ENCODE measurements around the gene ARHGEF4. TPM values are rescaled to one million over a fixed set of nuclear protein-coding genes. Genes with fewer than 3 reads are reported as not detected.

The ARHGEF4 gene
- total RNA-seq, 1 experiment from 2014 or later: 4.0 TPM

DNA sequence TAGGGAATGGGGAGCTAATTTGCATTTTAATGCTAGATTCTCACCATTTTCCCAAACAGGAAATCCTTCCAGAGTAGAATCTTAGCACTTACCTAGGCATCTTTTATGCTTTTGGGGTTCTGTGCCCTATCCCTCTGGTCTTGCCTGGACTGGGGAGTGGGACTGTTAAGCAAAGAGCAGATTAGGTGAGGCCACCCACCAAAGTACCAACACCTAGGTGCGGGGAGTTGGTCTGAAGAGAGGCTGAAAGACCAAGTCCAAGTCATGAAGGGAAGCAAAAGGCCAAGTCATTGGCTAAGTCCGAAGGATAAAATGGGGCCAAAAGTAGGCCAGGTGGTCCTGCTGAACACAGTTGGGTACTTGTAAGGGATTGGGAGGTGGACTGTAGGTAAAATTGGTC lies 169.8 kb downstream of the ARHGEF4 start:
- no peak for DNase-seq (ENCODE audit: low read depth, low spot score)
- in situ Hi-C loops (cut with HindIII; ENCODE audit: low pct_unique_long_range_greater_than_20kb, low sequenced_read_pairs): no loop called here

DNA sequence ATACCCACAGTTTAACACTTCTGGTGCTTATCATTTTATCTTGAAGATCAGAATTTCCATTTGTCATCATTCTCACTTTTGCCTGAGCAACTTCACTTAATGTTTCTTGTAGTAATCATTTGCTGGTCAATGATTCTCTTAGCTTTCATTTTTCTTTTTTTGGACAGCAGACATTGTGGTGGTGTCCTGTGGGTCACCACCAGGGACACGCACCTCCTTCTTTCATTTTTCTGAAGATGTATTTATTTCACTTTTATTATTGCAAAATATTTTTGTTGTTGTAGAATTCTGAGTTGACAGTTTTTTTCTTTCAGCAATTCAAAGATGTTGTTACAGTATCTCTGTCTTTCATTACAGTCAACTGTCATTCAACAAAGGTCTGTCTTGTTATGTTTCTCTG lies 172.3 kb downstream of the ARHGEF4 start:
- in situ Hi-C loops (cut with HindIII; ENCODE audit: low pct_unique_long_range_greater_than_20kb, low sequenced_read_pairs): no loop called here
- DNase-seq (ENCODE audit: low read depth, low spot score): no peak

DNA sequence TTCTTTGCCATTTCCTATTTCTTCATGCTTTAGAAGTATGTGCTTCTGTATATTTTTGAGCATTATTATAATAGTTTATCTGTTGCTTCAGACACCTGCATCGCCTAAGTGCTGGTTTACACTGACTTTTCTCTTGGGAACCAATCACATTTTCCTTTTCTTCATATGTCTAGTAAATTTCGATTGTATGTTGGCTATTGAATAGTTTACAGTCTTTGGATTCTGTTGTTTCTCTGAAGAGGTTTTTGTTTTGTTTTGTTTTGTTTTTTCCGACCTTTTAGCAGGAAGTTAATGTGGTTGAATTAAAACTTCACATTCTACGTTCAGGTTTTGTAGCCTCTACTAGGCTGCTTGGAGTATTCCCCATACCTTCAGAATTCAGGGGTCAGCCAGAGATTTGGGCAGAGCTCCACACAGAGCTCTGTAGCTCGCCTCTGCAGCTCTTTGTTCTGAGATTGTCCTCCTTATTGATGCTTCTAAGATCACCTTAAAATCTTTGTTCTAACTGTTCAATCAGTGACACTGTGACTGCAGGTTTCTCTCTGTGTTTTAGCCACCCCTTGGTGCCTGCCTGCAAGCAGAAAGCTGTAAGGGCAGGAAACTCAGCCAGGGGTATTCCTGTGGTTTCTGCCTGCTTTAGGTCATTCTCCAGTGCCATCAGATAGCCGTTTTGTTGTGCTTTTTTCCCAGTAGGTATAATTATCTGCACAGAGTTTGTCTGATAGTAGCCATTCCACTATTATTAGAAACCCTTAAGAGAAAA lies 173.2 kb downstream of the ARHGEF4 start:
- in situ Hi-C loops (cut with HindIII; ENCODE audit: low pct_unique_long_range_greater_than_20kb, low sequenced_read_pairs): no loop called here
- no peak for DNase-seq (ENCODE audit: low read depth, low spot score)

DNA sequence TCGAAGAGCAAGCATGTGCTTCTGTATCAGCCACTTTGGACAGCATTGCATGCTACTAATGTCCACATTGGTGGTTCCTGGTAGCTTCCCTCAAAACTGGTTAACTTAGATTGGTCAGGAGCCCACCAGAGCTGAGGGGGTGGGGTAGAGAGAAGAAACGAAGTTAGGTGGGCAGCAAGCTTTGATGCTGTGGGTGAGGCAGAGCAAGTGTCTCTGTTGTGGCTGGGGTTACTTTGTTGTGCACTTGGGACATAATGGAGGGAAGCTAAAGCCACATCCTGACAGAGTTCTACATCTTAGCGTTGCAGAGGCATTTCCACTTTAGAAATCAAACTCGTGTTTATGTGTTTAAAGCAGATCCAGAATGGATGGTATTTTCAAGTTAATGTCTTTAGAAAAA lies 173.9 kb downstream of the ARHGEF4 start:
- DNase-seq (ENCODE audit: low read depth, low spot score): no peak
- in situ Hi-C loops (cut with HindIII; ENCODE audit: low pct_unique_long_range_greater_than_20kb, low sequenced_read_pairs): no loop called here

DNA sequence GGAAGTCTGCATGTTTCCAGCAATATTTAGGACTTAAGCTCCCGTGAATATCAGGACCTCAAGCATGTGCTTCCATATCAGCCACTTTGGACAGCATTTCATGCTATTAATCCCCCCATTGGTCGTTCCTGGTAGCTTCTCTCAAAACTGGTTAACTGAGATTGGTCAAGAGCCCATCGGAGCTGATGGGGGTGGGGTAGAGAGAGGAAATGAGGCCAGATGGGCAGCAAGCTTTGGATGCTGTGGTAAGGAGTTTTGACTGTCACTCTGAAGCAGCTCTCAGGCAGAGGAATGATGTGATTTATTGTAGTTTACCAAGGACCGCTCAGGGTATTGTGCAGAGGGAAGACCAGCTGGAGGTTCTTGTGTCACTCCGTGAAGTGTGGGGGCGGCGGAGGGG lies 174.8 kb downstream of the ARHGEF4 start:
- in situ Hi-C loops (cut with HindIII; ENCODE audit: low pct_unique_long_range_greater_than_20kb, low sequenced_read_pairs): no loop called here
- DNase-seq (ENCODE audit: low read depth, low spot score): no peak

DNA sequence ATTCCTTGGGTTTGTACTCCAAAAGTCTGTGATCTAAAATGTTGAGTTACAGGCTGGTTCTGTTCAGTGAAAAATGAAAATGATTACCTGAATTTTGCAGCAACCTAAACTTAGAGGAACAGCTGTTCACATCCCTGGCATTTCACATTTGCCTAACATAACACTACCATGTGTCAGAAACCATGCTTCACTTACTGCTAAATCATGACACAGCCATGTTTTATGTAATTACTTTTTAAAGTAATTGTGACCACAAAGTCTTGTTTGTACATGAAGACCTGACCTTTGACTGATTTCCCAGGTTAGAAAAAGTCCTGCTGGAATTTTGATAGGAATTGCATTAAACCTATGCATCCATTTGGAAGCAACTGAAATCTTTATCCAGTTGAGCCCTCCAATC lies 177.4 kb downstream of the ARHGEF4 start:
- no peak for DNase-seq (ENCODE audit: low read depth, low spot score)
- in situ Hi-C loops (cut with HindIII; ENCODE audit: low pct_unique_long_range_greater_than_20kb, low sequenced_read_pairs): no loop called here

DNA sequence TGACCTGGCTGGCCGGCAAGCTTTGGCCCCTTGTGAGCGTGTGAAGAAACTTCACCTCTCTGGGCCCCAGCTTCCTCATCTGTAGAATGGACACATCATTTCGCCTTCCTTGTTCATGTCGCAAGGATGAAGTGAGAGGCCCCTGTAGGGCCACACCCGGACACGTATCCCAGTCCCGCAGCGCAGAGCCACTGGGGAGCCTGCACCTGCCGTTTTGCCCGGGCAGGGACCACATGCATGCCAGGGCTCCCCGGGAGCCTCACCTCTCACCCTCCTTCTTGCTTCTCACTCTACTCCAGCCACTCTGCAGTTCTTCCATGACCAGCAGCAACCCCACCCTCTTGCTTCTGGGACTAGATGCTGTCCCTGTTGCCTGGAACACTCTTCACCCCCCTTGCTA lies 179.1 kb downstream of the ARHGEF4 start:
- in situ Hi-C loops (cut with HindIII; ENCODE audit: low pct_unique_long_range_greater_than_20kb, low sequenced_read_pairs): no loop called here
- DNase-seq (ENCODE audit: low read depth, low spot score): no peak

DNA sequence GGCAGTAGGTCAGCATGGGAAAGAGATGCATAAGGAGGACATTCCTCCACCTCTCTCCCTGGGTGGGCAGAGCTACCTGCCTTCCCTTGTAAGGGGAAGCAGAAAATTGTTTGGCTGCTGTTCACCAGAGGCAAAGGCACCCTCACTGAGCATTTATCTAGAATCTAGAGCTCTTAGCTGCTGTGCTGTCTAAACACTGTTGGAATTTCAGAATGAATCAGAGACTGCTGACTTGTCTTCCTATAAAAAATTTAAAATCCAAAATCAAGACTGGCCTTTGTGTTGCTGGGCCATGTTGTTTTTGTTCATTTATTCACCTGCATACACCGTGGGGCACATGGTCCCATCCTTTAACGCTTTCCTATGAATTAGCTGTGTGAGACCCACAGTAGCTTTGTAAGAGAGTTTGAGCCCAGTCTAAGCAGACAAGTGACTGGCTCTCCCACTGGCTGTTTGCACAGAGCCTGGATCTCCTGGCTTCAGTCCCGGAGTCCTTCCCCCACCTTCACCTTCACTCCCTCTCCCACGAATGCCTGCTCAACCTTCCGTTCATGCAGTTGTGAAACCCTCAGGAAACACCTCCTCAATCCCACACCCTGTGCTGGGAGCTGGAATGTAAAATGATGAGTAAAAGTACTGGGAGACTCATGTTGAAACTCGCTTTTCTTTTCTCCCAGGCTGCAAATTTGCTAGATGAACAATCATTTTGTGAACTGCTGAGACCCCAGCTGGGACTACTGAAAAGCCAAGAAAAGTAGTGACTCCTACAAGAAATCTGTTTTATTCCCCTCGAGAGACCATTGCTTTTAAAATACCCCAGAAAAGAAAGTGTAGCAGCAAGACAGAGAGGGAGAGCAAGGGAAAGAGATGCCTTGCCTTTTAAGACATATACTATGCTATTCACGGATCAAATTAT lies 180.4 kb downstream of the ARHGEF4 start:
- in situ Hi-C loops (cut with HindIII; ENCODE audit: low pct_unique_long_range_greater_than_20kb, low sequenced_read_pairs): no loop called here

DNA sequence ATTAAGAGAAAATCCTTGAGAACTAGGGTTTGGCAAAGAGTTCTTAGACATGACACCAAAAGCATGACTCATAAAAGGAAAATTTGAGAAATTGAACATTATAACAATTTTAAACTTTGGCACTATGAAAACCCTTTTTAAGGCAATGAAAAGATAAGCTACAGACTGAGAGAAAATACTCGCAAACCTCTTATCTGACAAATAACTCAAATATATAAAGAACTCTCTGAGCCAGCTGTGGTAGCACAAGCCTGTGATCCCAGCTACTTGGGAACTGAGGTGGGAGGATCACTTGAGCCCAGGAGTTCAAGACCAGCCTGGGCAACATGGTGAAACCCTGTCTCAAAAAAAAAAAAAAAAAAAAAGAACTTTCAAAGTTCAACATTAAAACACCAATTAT lies 186.0 kb downstream of the ARHGEF4 start:
- DNase-seq (ENCODE audit: low read depth, low spot score): no peak
- in situ Hi-C loops (cut with HindIII; ENCODE audit: low pct_unique_long_range_greater_than_20kb, low sequenced_read_pairs): no loop called here

More for the DNA sequence above, 180.4 kb downstream of the ARHGEF4 start:
- no peak for DNase-seq (ENCODE audit: low read depth, low spot score)

DNA sequence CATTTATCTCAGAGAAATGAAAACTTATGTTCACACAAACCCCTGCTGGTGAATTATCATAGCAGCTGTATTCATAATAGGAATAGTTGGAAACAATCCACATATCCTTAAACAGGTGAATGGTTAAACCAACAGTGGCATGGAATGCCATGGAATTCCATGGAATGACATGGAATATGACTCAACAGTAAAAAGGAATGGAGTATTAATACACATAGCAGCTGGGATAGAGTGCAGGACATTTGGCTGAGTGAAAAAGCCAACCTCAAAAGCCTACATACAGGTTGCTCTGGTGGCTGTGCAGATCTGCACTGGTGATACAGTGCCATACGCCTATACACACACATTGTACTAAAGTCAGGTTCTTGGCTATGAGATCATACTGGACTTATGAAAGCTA lies 187.0 kb downstream of the ARHGEF4 start:
- in situ Hi-C loops (cut with HindIII; ENCODE audit: low pct_unique_long_range_greater_than_20kb, low sequenced_read_pairs): no loop called here
- no peak for DNase-seq (ENCODE audit: low read depth, low spot score)

DNA sequence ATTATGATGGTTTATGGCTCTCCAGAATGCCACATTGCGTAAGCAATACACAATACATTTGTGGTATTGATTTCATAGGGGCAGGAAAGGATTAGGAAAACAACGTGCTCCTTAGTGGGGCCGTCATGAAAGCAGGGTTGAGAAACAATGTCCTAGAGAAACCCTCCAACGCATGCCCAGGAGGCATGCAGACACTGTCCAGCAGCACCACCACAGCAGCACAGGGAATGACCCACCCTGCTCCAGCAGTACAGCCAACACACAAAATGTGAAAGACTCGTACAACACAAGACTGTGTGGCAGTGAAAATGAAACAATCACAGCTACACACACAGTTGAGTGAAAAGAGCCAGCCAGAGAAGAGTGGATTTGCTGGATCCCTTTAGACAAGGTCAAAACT lies 190.2 kb downstream of the ARHGEF4 start:
- in situ Hi-C loops (cut with HindIII; ENCODE audit: low pct_unique_long_range_greater_than_20kb, low sequenced_read_pairs): no loop called here
- no peak for DNase-seq (ENCODE audit: low read depth, low spot score)

DNA sequence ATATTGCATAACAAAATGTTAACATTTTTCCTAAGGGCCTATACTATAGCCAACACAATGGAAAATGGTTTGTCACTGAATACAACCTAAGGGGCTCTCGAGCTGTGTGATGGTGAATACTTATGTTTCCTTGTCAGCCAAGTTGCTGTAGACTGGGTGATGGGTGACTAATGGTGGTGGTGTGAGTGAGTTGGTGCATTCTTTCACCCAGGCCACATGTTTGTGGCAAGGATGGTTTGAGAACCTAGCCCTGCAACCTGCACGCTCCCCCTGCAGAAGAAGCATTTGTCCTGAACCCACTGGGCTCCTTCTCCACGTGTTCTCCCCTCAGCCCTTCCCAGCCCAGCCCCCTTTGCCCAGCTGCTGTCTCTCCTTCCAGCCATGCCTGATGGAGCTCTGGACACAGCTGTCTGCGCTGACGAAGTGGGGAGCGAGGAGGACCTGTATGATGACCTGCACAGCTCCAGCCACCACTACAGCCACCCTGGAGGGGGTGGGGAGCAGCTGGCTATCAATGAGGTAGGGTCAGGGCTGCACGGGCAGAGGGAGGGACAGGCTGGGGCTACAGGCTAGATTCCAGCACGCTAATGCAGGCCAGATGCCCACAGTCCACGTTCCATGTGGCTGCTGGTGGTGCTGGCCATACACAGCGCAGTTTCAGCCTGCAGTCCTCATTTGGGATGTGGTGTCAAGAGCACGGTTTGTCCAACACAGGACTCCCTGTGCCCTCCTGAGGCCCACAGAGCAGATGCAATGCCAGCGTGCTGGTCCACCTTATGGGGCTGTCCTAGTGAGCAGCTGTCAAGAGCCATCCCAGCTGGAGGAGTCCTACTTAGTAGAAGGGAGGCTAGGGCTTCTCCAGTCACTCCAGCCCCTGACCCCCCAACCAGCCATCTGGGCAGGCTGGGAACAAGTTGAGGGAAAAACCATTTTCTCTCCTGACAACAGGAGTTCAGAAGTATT lies 191.1 kb downstream of the ARHGEF4 start:
- in situ Hi-C loops (cut with HindIII; ENCODE audit: low pct_unique_long_range_greater_than_20kb, low sequenced_read_pairs): no loop called here
- no peak for DNase-seq (ENCODE audit: low read depth, low spot score)

DNA sequence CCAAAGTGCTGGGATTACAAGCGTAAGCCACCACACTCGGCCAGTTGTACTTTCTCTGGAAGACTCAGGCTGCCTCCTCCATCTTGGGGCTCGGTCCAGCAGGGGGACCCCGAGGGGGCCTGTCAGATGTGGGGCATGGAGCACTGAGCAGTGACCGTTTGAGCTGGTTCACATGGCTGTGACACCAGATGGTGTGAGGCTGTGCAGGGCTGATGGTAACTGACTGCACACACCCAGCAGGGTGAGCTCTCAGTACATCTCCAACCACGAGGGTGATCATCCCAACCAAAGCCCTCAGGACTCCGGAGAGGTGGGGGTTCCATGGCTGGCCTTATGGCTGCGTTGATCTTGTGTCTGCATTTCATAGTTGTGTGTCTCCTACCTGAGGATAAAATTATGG lies 193.1 kb downstream of the ARHGEF4 start:
- in situ Hi-C loops (cut with HindIII; ENCODE audit: low pct_unique_long_range_greater_than_20kb, low sequenced_read_pairs): no loop called here
- no peak for DNase-seq (ENCODE audit: low read depth, low spot score)

DNA sequence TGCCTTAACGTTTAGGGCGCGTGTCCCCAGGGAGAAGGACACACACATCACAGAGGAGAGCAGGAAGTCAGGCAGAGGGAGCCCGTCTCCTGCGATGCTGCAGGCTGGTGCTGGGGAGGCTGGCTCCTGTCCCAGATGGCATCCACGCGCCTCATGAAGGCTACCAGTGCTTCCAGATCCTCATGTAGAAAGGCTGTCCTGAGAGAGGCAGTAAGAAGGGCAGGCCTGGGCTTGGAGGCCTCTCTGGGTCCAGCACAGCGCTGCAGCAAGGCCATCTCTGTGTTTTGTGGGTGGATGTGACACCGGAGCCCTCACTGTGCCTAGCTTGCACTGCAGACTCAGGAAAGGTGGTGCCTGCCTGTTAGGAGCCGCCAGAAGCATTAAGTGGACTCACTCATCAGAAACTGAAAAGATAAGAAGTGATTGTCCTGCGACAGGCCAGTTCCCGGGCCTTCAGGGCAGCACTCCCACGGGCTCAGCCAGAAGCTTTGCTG lies 193.8 kb downstream of the ARHGEF4 start:
- in situ Hi-C loops (cut with HindIII; ENCODE audit: low pct_unique_long_range_greater_than_20kb, low sequenced_read_pairs): no loop called here

DNA sequence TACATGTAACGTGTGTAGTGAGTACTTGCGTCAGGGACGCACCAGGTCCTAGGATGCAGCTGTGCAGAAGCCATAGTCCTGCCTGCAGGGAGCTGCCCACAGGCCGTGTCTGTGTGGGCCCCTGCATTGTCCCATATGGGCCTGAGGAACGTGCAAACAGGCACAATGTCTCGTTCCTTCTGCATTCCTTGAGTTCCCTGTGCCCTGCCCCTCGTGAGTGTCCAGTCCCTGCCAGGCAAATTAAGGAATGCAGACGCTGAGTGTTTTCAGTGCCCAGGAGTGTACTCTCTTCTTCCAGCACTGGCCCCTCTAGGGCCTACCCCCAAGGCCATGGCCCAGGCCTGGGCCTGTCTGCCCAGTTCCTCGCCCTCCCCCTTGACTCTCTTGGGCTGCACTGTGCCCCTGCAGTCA lies 194.7 kb downstream of the ARHGEF4 start:
- no peak for DNase-seq (ENCODE audit: low read depth, low spot score)
- in situ Hi-C loops (cut with HindIII; ENCODE audit: low pct_unique_long_range_greater_than_20kb, low sequenced_read_pairs): no loop called here

More for the DNA sequence above, 193.8 kb downstream of the ARHGEF4 start:
- DNase-seq (ENCODE audit: low read depth, low spot score): no peak

DNA sequence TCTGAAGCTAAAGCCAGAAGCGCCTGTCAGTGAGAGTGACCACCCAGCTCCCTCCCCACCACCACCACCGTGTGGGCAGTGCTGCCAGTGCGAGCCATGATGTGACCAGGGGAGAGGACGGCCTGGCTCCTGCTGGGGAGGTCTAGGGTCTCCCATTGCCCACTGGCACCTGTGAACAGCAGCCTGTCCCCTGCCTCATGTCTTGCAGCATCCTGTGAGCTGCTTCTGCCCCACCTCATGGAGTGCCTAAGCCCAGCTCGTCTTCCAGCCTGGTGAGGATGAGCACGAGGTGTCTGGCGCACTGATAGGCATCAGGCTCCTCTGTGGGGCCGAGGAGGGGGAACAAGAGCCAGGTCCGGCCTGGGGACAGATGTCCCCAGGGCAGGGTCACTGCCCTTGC lies 195.2 kb downstream of the ARHGEF4 start:
- no peak for DNase-seq (ENCODE audit: low read depth, low spot score)
- in situ Hi-C loops (cut with HindIII; ENCODE audit: low pct_unique_long_range_greater_than_20kb, low sequenced_read_pairs): no loop called here

DNA sequence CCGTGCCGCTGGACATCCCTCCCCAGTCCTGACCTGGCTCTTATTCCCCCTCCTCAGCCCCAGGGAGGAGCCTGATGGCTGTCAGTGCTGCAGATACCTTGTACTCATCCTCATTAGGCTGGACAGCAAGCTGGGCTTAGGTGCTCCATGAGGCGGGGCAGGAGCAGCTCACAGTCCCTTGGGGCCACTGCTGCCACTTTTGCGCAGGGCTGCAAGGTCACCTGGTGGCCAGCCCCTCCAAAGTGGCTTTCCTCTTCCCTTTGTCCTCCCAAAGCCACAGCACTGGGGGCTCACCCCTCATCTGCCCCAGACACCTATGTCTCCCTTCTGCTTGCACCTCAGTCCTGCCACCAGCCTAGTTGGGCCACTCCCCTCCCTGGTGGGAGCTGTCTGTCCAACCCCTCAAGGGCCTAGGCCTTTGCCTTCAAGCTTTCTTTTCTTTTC lies 195.7 kb downstream of the ARHGEF4 start:
- in situ Hi-C loops (cut with HindIII; ENCODE audit: low pct_unique_long_range_greater_than_20kb, low sequenced_read_pairs): no loop called here
- DNase-seq (ENCODE audit: low read depth, low spot score): no peak

DNA sequence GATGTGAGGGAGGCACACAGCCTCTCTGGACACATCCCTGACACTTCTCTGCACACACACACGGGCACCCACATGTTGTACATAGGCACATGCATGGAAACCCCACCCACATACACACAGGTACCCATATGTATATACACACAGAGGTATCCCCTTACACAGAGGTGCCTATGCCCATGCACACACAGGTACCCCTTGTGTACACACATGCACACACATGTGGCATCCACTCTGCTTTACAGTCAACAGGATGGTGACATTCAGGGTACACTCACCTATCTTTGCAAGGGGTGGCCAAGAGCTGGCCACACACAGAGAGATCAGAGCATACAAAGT lies 197.0 kb downstream of the ARHGEF4 start:
- no peak for DNase-seq (ENCODE audit: low read depth, low spot score)
- in situ Hi-C loops (cut with HindIII; ENCODE audit: low pct_unique_long_range_greater_than_20kb, low sequenced_read_pairs): no loop called here
